Heart right ventricle (tissue), 16 donors: ENCODE results near the gene NKPD1. TPM values are rescaled to one million over a fixed set of nuclear protein-coding genes. Genes with fewer than 3 reads are reported as not detected.

Experiments
- ATAC-seq, 8 donors: fragments of 200-7000 bp; cut with Tn5 transposase; one replicate each; pipeline ENCODE4 v1.9.1; 2020; ENCODE audit warnings: mild to moderate bottlenecking in 8 of 8, moderate library complexity in 8 of 8, moderate number of reproducible peaks in 1 of 8
- DNase-seq, 2 donors: peaks; one replicate each; pipeline ENCODE4 v3.0.0-alpha.2; 2020
- H3K27ac ChIP-seq, 10 donors: fragments of 200-600 bp; sonication (generic) in 2 of 10; one replicate each; pipeline versions ENCODE4 v1.5.0 to v1.8.0; 2020 to 2022; ENCODE audit warnings: mild to moderate bottlenecking in 3 of 10
- H3K27me3 ChIP-seq, 7 donors: fragments of 200-600 bp; one replicate each; pipeline ENCODE4 v1.8.0; 2021 to 2022; ENCODE audit warnings: mild to moderate bottlenecking in 2 of 7
- H3K36me3 ChIP-seq, 9 donors: fragments of 200-600 bp; sonication (generic) in 1 of 9; one replicate each; pipeline versions ENCODE4 v1.5.0 to v1.8.0; 2020 to 2022; ENCODE audit warnings: mild to moderate bottlenecking in 2 of 9
- H3K4me1 ChIP-seq, 9 donors: fragments of 200-600 bp; sonication (generic) in 1 of 9; one replicate each; pipeline versions ENCODE4 v1.5.0 to v1.8.0; 2020 to 2022; ENCODE audit warnings: mild to moderate bottlenecking in 4 of 9
- H3K4me3 ChIP-seq, 10 donors: fragments of 200-600 bp; sonication (generic) in 2 of 10; one replicate each; pipeline versions ENCODE4 v1.5.0 to v1.8.0; 2020 to 2022; ENCODE audit warnings: mild to moderate bottlenecking in 7 of 10, moderate library complexity in 2 of 10
- H3K9me3 ChIP-seq, 11 donors: fragments of 200-600 bp in 10 of 11; sonication (generic) in 2 of 11; one replicate each; pipeline versions ENCODE4 v1.5.0 to v1.8.0; 2013 to 2022; ENCODE audit warnings: mild to moderate bottlenecking in 2 of 11, control low read depth in 1 of 11, moderate library complexity in 1 of 11
- CTCF ChIP-seq, 9 donors: fragments of 200-600 bp; sonication (generic) in 2 of 9; IDR thresholded peaks; one replicate each; pipeline versions ENCODE4 v1.5.0 to v1.8.0; 2021 to 2022; ENCODE audit warnings: antibody characterized with exemption in 9 of 9, mild to moderate bottlenecking in 5 of 9, moderate library complexity in 1 of 9
- WGBS, 2 donors: extraction: QIAGEN DNeasy Blood & Tissue Kit; methylation state at CpG; one replicate each; pipeline ENCODE4 v1.1.7; 2013; ENCODE audit warnings: inconsistent platforms in 1 of 2; 5-methylcytosine and 5-hydroxymethylcytosine counted together
- intact Hi-C, 10 donors: fragments of 100-400 bp; cut with DNase I; formaldehyde crosslinking; loops; one replicate each; pipeline versions ENCODE4 v1.11.1 to v1.14.2; 2022
- polyA plus RNA-seq, 2 donors: library from polyadenylated mRNA; stranded (reverse); fragments of 200-250 nt; gene quantifications; one replicate each; pipeline ENCODE4 v1.2.3, GENCODE V29; 2013
- total RNA-seq, 10 donors: library from RNA; stranded (reverse); fragmentation: NEBNext Ultra II Directional in 3 of 10; extraction: Animal tissue kit (Norgen Biotek cat#: 25700) in 3 of 10; gene quantifications; one replicate each; pipeline versions ENCODE4 v1.2.1 to v1.2.4, GENCODE V29; 2021 to 2023
- donor health status: Arrhythmogenic right ventricular cardiomyopathy.
- donor health status: ischemic (EF 13 %, LVEDD 7.1; RV severe dilation, severe dysfunction).
- donor health status: healthy with polysubstance abuse.
- donor health status: DM: no; HTN: yes; CAD: no.
- donor health status: DM: no; HTN: no; CAD: no.
- donor health status: ischemic (EF 25% LVEDD 6.9; RV normal size, moderate dysfunction).
- donor health status: ischemic (EF 25% LVEDD 5.7; RV mildly dilated, moderate dysfunction).
- donor health status: healthy.
- donor health status: DM: yes; HTN: yes; CAD: no.
- donor health status: Ischemic cardiomyopathy.
- donor health status: ischemic (EF 35%, LVEDD 5.7; RV mildly dilated, moderate dysfunction).
- donor health status: nonischemic (EF 11% LVEDD 7.7; RV severe dilation, severe dysfunction).
- donor health status: DM: yes; HTN: yes; CAD: no.
- donor health status: PGD.
- donor health status: ischemic (EF 29% LVEDD 5.4; RV normal size, mild dysfunction).
- donor health status: nonischemic (EF 23%, LVEDD 6.1; RV moderate dilation, normal function).

NKPD1 gene
- total and polyA plus RNA-seq, 12 donors = 0.06 to 0.09 (median 0.07) TPM; not detected in 7

DNA sequence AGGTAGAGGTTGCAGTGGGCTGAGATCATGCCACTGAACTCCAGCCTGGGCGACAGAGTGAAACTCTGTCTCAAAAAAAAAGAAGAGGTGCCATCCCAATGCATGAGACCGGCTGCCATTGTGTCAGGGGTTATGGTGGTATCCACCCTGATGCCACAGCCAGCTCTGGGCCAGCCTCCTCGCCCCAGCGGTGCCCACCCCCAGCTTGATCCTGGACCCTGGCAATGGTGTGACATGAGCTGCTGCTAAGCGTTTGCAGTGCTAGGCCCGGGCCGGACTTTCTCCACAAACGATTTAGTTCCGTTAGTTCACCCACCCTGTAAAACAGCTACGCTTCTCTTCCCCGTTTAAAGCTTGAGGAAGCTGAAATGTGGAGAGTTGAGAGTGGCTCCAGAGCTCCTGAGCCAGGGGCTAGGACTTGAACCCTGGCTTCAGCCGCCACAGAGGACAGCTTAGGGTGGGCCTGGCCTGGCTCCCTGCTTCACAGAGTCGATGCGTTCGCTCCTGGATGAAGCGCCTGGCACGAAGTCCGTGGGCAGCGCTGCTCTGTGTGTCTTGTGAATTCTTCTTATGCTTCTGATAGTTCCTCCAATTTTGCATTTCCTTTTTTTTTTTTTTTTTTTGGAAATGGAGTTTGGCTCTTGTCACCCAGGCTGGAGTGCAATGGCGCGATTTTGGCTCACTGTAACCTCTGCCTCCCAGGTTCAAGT is 25.5 kb downstream of the NKPD1 start:
- WGBS, 2 donors = 94 to 96% methylated on average over 21 of the region's 21 CpGs
- H3K27me3 ChIP-seq = no peaks in the 10 kb centered on the region
- intact Hi-C loops = no loop called here

GRCh38 chr19:45133661-45134060 is 27.1 kb downstream of the NKPD1 start:
- Histone ChIP-seq H3K27me3 (no peaks in the 10 kb centered on the region), H3K4me3 (no peak overlapping the region), H3K36me3 (peaks cover 0 to 11% (median 0%) of the 10 kb centered on the region in 9 donors), H3K9me3 (no peaks in the 10 kb centered on the region), H3K4me1 (peaks cover 6 to 28% (median 21%) of the 10 kb centered on the region in 9 donors), H3K27ac (no peak overlapping the region)
- ATAC-seq = no peak
- intact Hi-C loops = no loop called here
- TF ChIP-seq CTCF (IDR thresholded peaks at IDR 0.05) = no peak
- no peak for DNase-seq
- WGBS, 2 donors = 86 to 88% methylated on average over 8 of the region's 8 CpGs

More for the DNA sequence above, 25.5 kb downstream of the NKPD1 start:
- DNase-seq = no peak
- TF ChIP-seq CTCF (IDR thresholded peaks at IDR 0.05) = no peak
- H3K36me3 ChIP-seq = peaks cover 0 to 7% (median 0%) of the 10 kb centered on the region in 9 donors
- ATAC-seq = no peak
- no peaks in the 10 kb centered on the region for H3K9me3 ChIP-seq
- peaks cover 6 to 28% (median 21%) of the 10 kb centered on the region in 9 donors for H3K4me1 ChIP-seq
- H3K27ac ChIP-seq = no peak overlapping the region
- no peak overlapping the region for H3K4me3 ChIP-seq

DNA sequence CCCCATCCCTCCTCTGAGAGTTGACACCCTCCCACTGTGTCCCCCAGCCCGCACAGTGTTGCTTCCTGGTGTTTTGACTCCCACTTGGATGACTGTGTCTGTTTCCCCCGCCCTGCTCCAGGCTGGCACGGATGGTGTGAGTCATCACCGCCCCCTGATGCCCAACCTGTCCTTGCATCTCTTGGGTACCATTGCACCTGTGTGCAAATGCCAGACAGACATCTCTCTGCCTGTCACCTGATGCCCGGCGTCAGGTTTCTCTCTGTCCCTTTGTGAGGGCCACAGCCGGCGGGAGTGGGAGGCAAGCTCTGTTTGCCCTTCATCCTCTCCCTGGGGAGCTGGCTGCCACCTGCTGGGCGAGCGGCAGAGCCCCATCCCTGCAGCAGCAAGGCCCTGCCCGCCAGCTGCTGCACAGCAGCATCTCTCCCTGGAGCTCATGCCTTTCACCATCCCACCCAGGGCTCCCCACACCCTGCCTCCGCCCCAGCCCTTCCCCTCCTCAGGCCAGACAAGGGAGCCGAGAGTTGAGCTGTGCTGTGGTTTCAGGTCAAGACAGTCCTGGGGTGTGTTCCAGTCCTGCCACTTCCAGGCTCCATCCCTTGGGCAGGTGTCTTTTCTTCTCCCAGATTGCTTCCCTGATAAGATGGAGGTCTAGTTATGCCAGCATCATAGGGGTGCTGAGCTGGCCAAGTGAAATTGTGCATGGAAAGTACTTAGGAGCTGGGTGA is 29.7 kb downstream of the NKPD1 start:
- 70% methylated on average over 13 of the region's 13 CpGs for WGBS, 2 donors
- Histone ChIP-seq H3K4me3 (no peak overlapping the region), H3K9me3 (no peaks in the 10 kb centered on the region), H3K27ac (no peak overlapping the region), H3K4me1 (peaks cover 0 to 6% (median 2%) of the 10 kb centered on the region in 9 donors), H3K36me3 (peaks cover 0 to 14% (median 0%) of the 10 kb centered on the region in 9 donors), H3K27me3 (no peaks in the 10 kb centered on the region)
- ATAC-seq (peak in 1 of 8 donors; percentile 31), DNase-seq (no peak)
- peak in 2 of 9 donors; percentile 8 to 10 for TF ChIP-seq CTCF (IDR thresholded peaks at IDR 0.05)
- intact Hi-C loops = no loop called here

DNA sequence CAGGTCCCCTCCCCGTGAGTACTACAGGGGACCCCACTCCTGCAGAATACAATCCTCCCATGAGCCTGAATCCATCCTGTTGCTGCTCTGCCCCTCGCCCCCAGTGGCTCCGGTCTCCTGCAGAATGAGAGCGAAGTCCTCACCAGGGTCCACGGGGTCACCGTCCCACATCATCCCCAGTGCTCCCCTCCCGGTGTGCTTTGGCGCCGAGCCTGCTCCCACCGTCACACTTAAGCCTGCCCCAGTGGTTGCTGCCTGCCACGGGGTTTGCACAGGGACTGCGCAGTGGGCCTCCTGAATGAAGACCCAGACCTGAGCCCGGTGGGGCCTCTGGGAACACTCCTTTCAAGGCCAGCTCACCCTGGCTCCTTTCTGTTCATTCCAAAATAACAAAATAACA is 30.5 kb downstream of the NKPD1 start:
- Histone ChIP-seq H3K4me1 (peaks cover 0 to 7% (median 0%) of the 10 kb centered on the region in 9 donors), H3K9me3 (no peaks in the 10 kb centered on the region), H3K4me3 (no peak overlapping the region), H3K27me3 (no peaks in the 10 kb centered on the region), H3K27ac (no peak overlapping the region), H3K36me3 (peaks cover 0 to 14% (median 0%) of the 10 kb centered on the region in 9 donors)
- DNase-seq = no peak
- no peak for TF ChIP-seq CTCF (IDR thresholded peaks at IDR 0.05)
- 87 to 91% methylated on average over 13 of the region's 13 CpGs for WGBS, 2 donors
- intact Hi-C loops = no loop called here
- ATAC-seq = no peak
